Measurements from ENCODE around the gene TFPI2.

- no peak for TF ChIP-seq CTCF (IDR thresholded peaks at IDR 0.05)
- no peak for TF ChIP-seq POLR2AphosphoS5 (IDR thresholded peaks at IDR 0.05; ENCODE audit: insufficient read depth in 1 of 2, low read depth in 1 of 2)
- TF ChIP-seq POLR2A (IDR thresholded peaks at IDR 0.05) = no peak
Measured at GRCh38 chr7:93913197-93913596, 22.6 kb upstream of the TFPI2 start.
